Regular cardiac myocyte (primary cell): ENCODE measurements around the gene PFDN6. TPM values are rescaled to one million over a fixed set of nuclear protein-coding genes. Genes with fewer than 3 reads are reported as not detected.

ENCODE experiments used
- total RNA-seq: library from RNA; depleted of rRNA; stranded (reverse); fragments of >200 nt; gene quantifications from 2 replicates; pipeline ENCODE4 v1.2.3, GENCODE V29; 2014

PFDN6 gene
- total RNA-seq = 49.3 and 78.0 TPM in 2 replicates

GRCh38 chr6:33288921-33289783, at the start of gene PFDN6, which contains the start of gene WDR46:
TSS of gene PFDN6 (plus strand) at chr6:33289601. CDS start at chr6:33289857, 256 bp downstream.
TSS of gene WDR46 (minus strand) at chr6:33289239. CDS start at chr6:33289170, 69 bp downstream.

GRCh38 chr6:33271468-33272274, 17.7 kb upstream of the PFDN6 start, which contains the start of the genes RPS18 and VPS52:
TSS of gene RPS18 (plus strand) at chr6:33272075. CDS start at chr6:33272120, 45 bp downstream.
TSS of gene VPS52 (minus strand) at chr6:33271876. CDS start at chr6:33271675, 201 bp downstream.

GRCh38 chr6:33276864-33277662, 12.3 kb upstream of the PFDN6 start, which contains the start of gene B3GALT4:
TSS of gene B3GALT4 (plus strand) at chr6:33277123. CDS start at chr6:33277420, 297 bp downstream.

GRCh38 chr6:33298773-33299236, 9.4 kb downstream of the PFDN6 start, which contains the start of gene RGL2:
TSS of gene RGL2 (minus strand) at chr6:33298942. CDS start at chr6:33298610, 332 bp downstream.

DNA sequence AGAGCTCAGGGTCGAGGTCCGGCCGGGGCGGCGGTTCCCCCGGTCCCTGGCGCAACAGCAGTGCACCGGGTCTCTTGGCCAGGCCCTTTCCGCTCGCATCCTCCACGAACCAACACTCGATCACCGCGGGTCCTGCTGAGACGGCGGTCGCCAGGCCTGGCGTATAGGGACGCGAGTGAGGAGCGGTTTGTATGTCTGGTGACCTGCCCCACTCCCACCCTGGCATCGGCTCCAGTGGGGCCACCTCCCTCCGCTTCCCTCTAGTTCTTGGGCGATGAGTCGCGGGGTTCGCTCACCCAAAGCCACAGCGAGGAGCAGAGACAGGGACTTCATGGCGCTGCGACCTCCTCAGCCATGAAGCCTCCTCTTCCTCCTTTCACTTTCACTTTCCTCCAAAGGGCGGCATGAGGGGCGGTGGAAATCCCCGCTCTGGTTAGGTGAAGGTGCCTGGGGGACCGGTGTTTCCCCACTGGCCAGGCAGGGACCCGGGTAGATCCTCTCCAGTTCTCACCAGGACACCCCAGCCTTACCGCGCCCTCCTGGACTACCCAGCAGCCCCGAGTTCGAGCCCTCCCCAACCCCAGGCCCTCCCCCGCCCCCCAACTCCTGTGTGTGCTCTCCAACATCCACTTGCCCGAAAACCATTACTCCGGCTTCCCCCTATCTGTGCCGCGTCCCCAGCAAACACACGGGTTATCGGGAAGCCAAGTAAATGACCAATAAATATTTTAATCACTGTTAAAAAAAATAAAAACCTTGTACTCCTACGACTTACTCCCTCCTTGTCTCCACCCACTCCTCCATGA, 24.5 kb downstream of the PFDN6 start, which contains the start of gene TAPBP:
Gene TAPBP (minus strand): TSS at position 370 of the 806 bp plus-strand sequence. CDS start 37 bp downstream, at position 333.

DNA sequence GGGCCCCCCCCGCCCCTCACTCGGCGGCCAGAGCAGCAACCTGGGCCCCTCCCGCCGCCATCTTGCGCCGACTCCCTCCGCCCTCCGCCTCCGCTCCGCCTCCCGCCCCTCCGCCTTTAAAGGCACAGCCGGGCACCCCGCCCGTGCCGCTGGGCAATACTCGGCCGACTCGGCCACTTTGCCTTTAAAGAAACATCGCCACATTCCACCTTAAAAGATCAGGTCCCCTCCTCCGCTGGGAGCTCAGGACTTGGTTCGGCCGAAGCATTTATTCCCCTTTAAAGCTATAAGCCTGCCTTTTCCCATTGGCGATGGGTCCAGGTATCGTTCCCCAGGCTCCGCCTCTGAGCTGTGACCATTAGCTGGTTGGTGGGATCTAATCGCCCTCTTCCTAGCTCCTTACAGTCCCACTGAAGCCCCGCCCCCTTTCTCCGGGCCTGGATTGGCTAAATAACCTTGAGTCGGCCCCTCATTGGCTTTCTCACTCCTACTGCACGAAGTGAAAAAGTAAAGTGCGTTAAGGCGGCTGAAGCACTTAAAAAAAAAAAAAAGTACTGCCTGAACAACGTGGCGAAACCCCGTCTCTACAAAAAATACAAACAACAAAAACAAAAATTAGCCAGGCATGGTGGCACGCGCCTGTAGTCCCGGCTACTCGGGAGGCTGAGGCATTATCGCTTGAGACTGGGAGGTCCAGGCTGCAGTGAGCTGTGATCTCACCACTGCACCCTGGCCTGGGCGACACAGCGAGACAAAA, 28.4 kb downstream of the PFDN6 start, which contains the start of gene ZBTB22:
Gene ZBTB22 (minus strand): TSS at position 76 of the 757 bp plus-strand sequence. CDS start 828 bp downstream, outside the sequence.

Other genes starting within 250 kb of the PFDN6 start
- 1.9 and 2.8 TPM in 2 replicates for gene HLA-DPA1, start 216.0 kb upstream of the PFDN6 start, total RNA-seq
- gene HLA-DPB1, start 213.6 kb upstream of the PFDN6 start, total RNA-seq = 22.3 and 26.8 TPM in 2 replicates
- gene COL11A2, start 97.1 kb upstream of the PFDN6 start, total RNA-seq = 0.19 and 0.56 TPM in 2 replicates
- 22.8 and 23.8 TPM in 2 replicates for gene RXRB, start 88.9 kb upstream of the PFDN6 start, total RNA-seq
- 145 and 250 TPM in 2 replicates for gene SLC39A7, start 88.7 kb upstream of the PFDN6 start, total RNA-seq
- gene HSD17B8, start 84.9 kb upstream of the PFDN6 start, total RNA-seq = 4.6 and 9.0 TPM in 2 replicates
- 22.8 TPM in 2 replicates for gene RING1, start 81.1 kb upstream of the PFDN6 start, total RNA-seq
- gene VPS52, start 17.7 kb upstream of the PFDN6 start, total RNA-seq = 33.8 and 34.1 TPM in 2 replicates
- gene RPS18, start 17.5 kb upstream of the PFDN6 start, total RNA-seq = 3,557 and 4,080 TPM in 2 replicates
- gene B3GALT4, start 12.5 kb upstream of the PFDN6 start, total RNA-seq = 1.5 and 2.5 TPM in 2 replicates
- gene WDR46, start 362 bp upstream of the PFDN6 start, total RNA-seq = 106 and 132 TPM in 2 replicates
- gene RGL2, start 9.3 kb downstream of the PFDN6 start, total RNA-seq = 17.5 and 20.1 TPM in 2 replicates
- 29.5 and 50.7 TPM in 2 replicates for gene TAPBP, start 24.5 kb downstream of the PFDN6 start, total RNA-seq
- 11.9 and 20.0 TPM in 2 replicates for gene ZBTB22, start 28.1 kb downstream of the PFDN6 start, total RNA-seq
- gene DAXX, start 33.4 kb downstream of the PFDN6 start, total RNA-seq = 37.8 and 57.7 TPM in 2 replicates
- gene KIFC1, start 102.2 kb downstream of the PFDN6 start, total RNA-seq = 5.9 and 52.1 TPM in 2 replicates
- 14.8 and 32.4 TPM in 2 replicates for gene PHF1, start 121.4 kb downstream of the PFDN6 start, total RNA-seq
- gene CUTA, start 128.5 kb downstream of the PFDN6 start, total RNA-seq = 87.4 and 143 TPM in 2 replicates
- gene SYNGAP1, start 130.5 kb downstream of the PFDN6 start, total RNA-seq = 2.7 and 2.8 TPM in 2 replicates
- 3.7 and 7.1 TPM in 2 replicates for gene ZBTB9, start 165.0 kb downstream of the PFDN6 start, total RNA-seq